Measurements from ENCODE around the gene COL9A3. TPM values are rescaled to one million over a fixed set of nuclear protein-coding genes. Genes with fewer than 3 reads are reported as not detected.

The COL9A3 gene
- total RNA-seq, 1 experiment from 2014 or later, result 150 TPM

- Histone ChIP-seq H3K18ac (ENCODE audit: insufficient read length, low read depth, low read length) (no peak overlapping the region), H3K4me2 (ENCODE audit: insufficient read depth, insufficient read length, low read length) (peak overlapping the region; percentile 19), H4K8ac (replicated peaks; ENCODE audit: insufficient read length, low read depth, low read length) (no peak overlapping the region), H2BK15ac (ENCODE audit: low read depth, low read length) (no peak overlapping the region), H3K4me1 (ENCODE audit: insufficient read depth, low read length) (no peaks in the 10 kb centered on the region; the same call in 1 of the 2 replicates), H3K9ac (ENCODE audit: extremely low read depth, insufficient read length, low read length) (no peak overlapping the region), H3K4ac (ENCODE audit: low read depth, low read length) (no peak overlapping the region), H3K23ac (ENCODE audit: insufficient read length, low read depth, low read length) (no peak overlapping the region), H2BK20ac (ENCODE audit: low read depth, low read length, poor library complexity, severe bottlenecking) (no peak overlapping the region), H2AFZ (ENCODE audit: low read length) (no peak overlapping the region), H3K79me2 (ENCODE audit: insufficient read depth, low read length) (no peaks in the 10 kb centered on the region), H2BK5ac (ENCODE audit: insufficient read length, low read length) (no peak overlapping the region), H3K27me3 (ENCODE audit: insufficient read depth, low read length) (no peaks in the 10 kb centered on the region), H3T11ph (ENCODE audit: low read length) (no peak overlapping the region), H3K79me1 (ENCODE audit: insufficient read depth, low read depth, low read length, poor library complexity, severe bottlenecking) (no peaks in the 10 kb centered on the region), H4K20me1 (ENCODE audit: control insufficient read depth, insufficient read depth, insufficient read length) (no peaks in the 10 kb centered on the region), H2BK120ac (ENCODE audit: low read depth, low read length, poor library complexity, severe bottlenecking) (no peak overlapping the region), H3K9me3 (ENCODE audit: control insufficient read depth, low read depth, low read length) (no peaks in the 10 kb centered on the region), H4K5ac (ENCODE audit: insufficient read length, low read depth, low read length) (no peak overlapping the region), H3K23me2 (ENCODE audit: insufficient read length, low read depth, low read length, poor library complexity, severe bottlenecking) (no peaks in the 10 kb centered on the region), H2AK5ac (ENCODE audit: insufficient read length, low read length) (no peak overlapping the region), H2BK12ac (ENCODE audit: insufficient read length, low read depth, low read length) (no peak overlapping the region), H4K91ac (ENCODE audit: insufficient read length, low read depth, low read length) (no peak overlapping the region), H3K14ac (ENCODE audit: insufficient read depth, low read length) (no peak overlapping the region), H3K27ac (ENCODE audit: insufficient read length, low read depth, low read length) (no peak overlapping the region), H3K56ac (ENCODE audit: insufficient read length, low read depth, low read length) (no peak overlapping the region)
- no CpG with 5 or more reads among the region's 25 CpGs for WGBS (ENCODE audit: extremely low coverage, insufficient read length, low lambda C conversion rate)
- Mint-ChIP-seq H3K27ac (no peak overlapping the region), H3K27me3 (ENCODE audit: low read depth) (peaks cover 19% of the 10 kb centered on the region), H3K4me1 (peaks cover 10 to 16% of the 10 kb centered on the region in 2 experiments), H3K9me3 (no peaks in the 10 kb centered on the region), H3K36me3 (ENCODE audit: insufficient read depth in 1 of 3, low read depth in 3 of 3) (peaks cover 7 to 28% (median 23%) of the 10 kb centered on the region in 3 experiments), H3K4me3 (peak overlapping the region; percentile 73 to 86)
- TF ChIP-seq CTCF (conservative IDR thresholded peaks at IDR 0.05), result no peak
- no peak for DNase-seq
These were observed 12.7 kb upstream of the COL9A3 start for GRCh38 chr20:62804021-62804626.

Measured in H9 (cell line).